ENCODE results near the gene PRR30.
"Not testable (repeated sequence)": the region's sequence is repeated elsewhere in the genome, so short reads cannot be mapped to it uniquely, and the experiment has no call there.

PRR30 gene
- 0 reads per million in 2 donors for total RNA-seq

- no peak for DNase-seq
Observed at GRCh38 chr2:27139310-27139709, at the start of gene PRR30. TSS of gene PRR30 (minus strand) at chr2:27139410. CDS start at chr2:27138329, 1,081 bp downstream.

- DNase-seq = no peak
Observed at GRCh38 chr2:27186613-27187345, 47.6 kb upstream of the PRR30 start.

- DNase-seq = no peak
Observed at GRCh38 chr2:27185331-27186026, 46.3 kb upstream of the PRR30 start.

GRCh38 chr2:27184115-27184514, 44.9 kb upstream of the PRR30 start:
- no peak for DNase-seq

GRCh38 chr2:27182346-27182745, 43.1 kb upstream of the PRR30 start:
- no peak for DNase-seq

- no peak for DNase-seq
Observed at GRCh38 chr2:27179344-27180000, 40.3 kb upstream of the PRR30 start.

- DNase-seq = no peak
Observed at GRCh38 chr2:27178469-27178868, 39.3 kb upstream of the PRR30 start.

- no peak for DNase-seq
Observed at GRCh38 chr2:27177441-27178351, 38.5 kb upstream of the PRR30 start.

- not testable (repeated sequence) for DNase-seq
Observed at GRCh38 chr2:27175781-27176180, 36.6 kb upstream of the PRR30 start.

- no peak for DNase-seq
Observed at GRCh38 chr2:27175330-27175729, 36.1 kb upstream of the PRR30 start.

- DNase-seq = no peak
Observed at GRCh38 chr2:27174638-27175037, 35.4 kb upstream of the PRR30 start.

- DNase-seq = no peak
Observed at GRCh38 chr2:27171351-27171848, 32.2 kb upstream of the PRR30 start.

- no peak for DNase-seq
Observed at GRCh38 chr2:27170581-27171337, 31.5 kb upstream of the PRR30 start.

GRCh38 chr2:27164960-27165763, 26.0 kb upstream of the PRR30 start:
- DNase-seq = no peak

GRCh38 chr2:27162151-27163121, 23.2 kb upstream of the PRR30 start:
- DNase-seq = no peak

- no peak for DNase-seq
Observed at GRCh38 chr2:27160191-27160590, 21.0 kb upstream of the PRR30 start.

GRCh38 chr2:27159271-27159670, 20.1 kb upstream of the PRR30 start:
- DNase-seq = no peak

GRCh38 chr2:27158468-27158867, 19.3 kb upstream of the PRR30 start:
- DNase-seq = no peak

GRCh38 chr2:27155069-27155520, 15.9 kb upstream of the PRR30 start:
- no peak for DNase-seq
